OCI-LY7 (cell line): ENCODE results near the gene KDM6A. TPM values are rescaled to one million over a fixed set of nuclear protein-coding genes. Genes with fewer than 3 reads are reported as not detected.

Experiments
- BruUV-seq: library from RNA; stranded (reverse); fragments of 400-500 nt; replicated peaks from 2 replicates; lab custom pipeline; 2021; lab: Mats Ljungman, UMichigan
- CTCF ChIA-PET: fragments of 300-600 bp; sonication (Branson Sonifier 250); formaldehyde crosslinking; loops from one replicate; lab custom pipeline; 2022; ENCODE audit warnings: antibody characterized with exemption; ENCODE audit not compliant: unreplicated experiment; lab: Charles Lee
- POLR2A ChIA-PET: fragments of 300-600 bp; sonication (Branson Sonifier 250); formaldehyde crosslinking; loops from one replicate; lab custom pipeline; 2022; ENCODE audit warnings: antibody characterized with exemption; lab: Charles Lee
- DNase-seq: peaks from one replicate; pipeline ENCODE4 v3.0.0-alpha.2; 2015; ENCODE audit warnings: low spot score
- H2AFZ ChIP-seq: fragments of 200-600 bp; sonication (generic), shearing (Covaris generic); 2 replicates; pipeline ENCODE4 v1.6.1; 2014; ENCODE audit warnings: mild to moderate bottlenecking, antibody characterized with exemption, low read length, moderate library complexity
- H3K27ac ChIP-seq: fragments of 200-600 bp; sonication (generic); 2 replicates; pipeline ENCODE4 v1.5.1; 2014; ENCODE audit warnings: mixed run types, low read depth, mild to moderate bottlenecking, moderate library complexity, low read length, inconsistent platforms; ENCODE audit not compliant: poor library complexity, severe bottlenecking
- H3K36me3 ChIP-seq: fragments of 200-600 bp; sonication (generic); 2 replicates; pipeline ENCODE4 v1.6.1; 2014; ENCODE audit warnings: mild to moderate bottlenecking, antibody characterized with exemption, low read length, moderate library complexity, mixed read lengths; ENCODE audit not compliant: insufficient read depth
- H3K4me1 ChIP-seq: fragments of 200-600 bp; sonication (generic); 2 replicates; pipeline ENCODE4 v1.5.1; 2014; ENCODE audit warnings: mild to moderate bottlenecking, low read length; ENCODE audit not compliant: insufficient read depth, poor library complexity, severe bottlenecking
- H3K4me2 ChIP-seq: fragments of 200-600 bp; sonication (generic); 2 replicates; pipeline ENCODE4 v1.6.1; 2014; ENCODE audit warnings: mild to moderate bottlenecking, low read length
- H3K4me3 ChIP-seq: fragments of 200-600 bp; sonication (generic); 2 replicates; pipeline ENCODE4 v1.5.1; 2014; ENCODE audit warnings: mild to moderate bottlenecking, low read depth, low read length; ENCODE audit not compliant: poor library complexity, severe bottlenecking
- H3K79me2 ChIP-seq: fragments of 200-600 bp; sonication (generic); 2 replicates; pipeline ENCODE4 v1.6.1; 2016; ENCODE audit warnings: low read depth, mild to moderate bottlenecking, low read length, moderate library complexity, mixed read lengths; ENCODE audit not compliant: insufficient read depth
- H3K9me2 ChIP-seq: fragments of 200-600 bp; sonication (generic); 2 replicates; pipeline ENCODE4 v1.6.1; 2016; ENCODE audit warnings: mild to moderate bottlenecking, low read length, mixed read lengths; ENCODE audit not compliant: insufficient read depth
- H3K9me3 ChIP-seq: fragments of 200-600 bp; sonication (generic); 2 replicates; pipeline ENCODE4 v1.6.1; 2014; ENCODE audit warnings: mild to moderate bottlenecking, mixed run types, low read length, mixed read lengths
- H4K20me1 ChIP-seq: fragments of 200-600 bp; sonication (generic); 2 replicates; pipeline ENCODE4 v1.6.1; 2014; ENCODE audit warnings: mild to moderate bottlenecking, antibody characterized with exemption, low read length, moderate library complexity, mixed read lengths; ENCODE audit not compliant: insufficient read depth
- CTCF ChIP-seq: fragments of 200-600 bp; sonication (generic); conservative IDR thresholded peaks from 2 replicates; pipeline ENCODE4 v1.5.1; 2014; ENCODE audit warnings: mild to moderate bottlenecking, antibody characterized with exemption, low read length, moderate library complexity, mixed read lengths
- EZH2phosphoT487 ChIP-seq: fragments of 200-600 bp; sonication (generic); IDR thresholded peaks from 2 replicates; pipeline ENCODE4 v1.6.1; 2018; ENCODE audit warnings: low read depth, borderline replicate concordance, mild to moderate bottlenecking, mixed run types, antibody characterized with exemption, low read length, moderate library complexity, mixed read lengths
- intact Hi-C: fragments of 100-400 bp; cut with micrococcal nuclease; formaldehyde crosslinking; loops from one replicate; pipeline ENCODE4 v1.10.0; 2022; ENCODE audit not compliant: unreplicated experiment
- total RNA-seq, 2 experiments: library from RNA; depleted of rRNA in 1 of 2; stranded (reverse); fragments of >200 nt in 1 of 2; shearing (Covaris generic) in 1 of 2; gene quantifications; 2 replicates each; pipeline ENCODE4 v1.2.3, GENCODE V29; 2014 to 2022

KDM6A gene
- total RNA-seq, 2 experiments from 2014 or later: 20.5 to 23.4 TPM

DNA sequence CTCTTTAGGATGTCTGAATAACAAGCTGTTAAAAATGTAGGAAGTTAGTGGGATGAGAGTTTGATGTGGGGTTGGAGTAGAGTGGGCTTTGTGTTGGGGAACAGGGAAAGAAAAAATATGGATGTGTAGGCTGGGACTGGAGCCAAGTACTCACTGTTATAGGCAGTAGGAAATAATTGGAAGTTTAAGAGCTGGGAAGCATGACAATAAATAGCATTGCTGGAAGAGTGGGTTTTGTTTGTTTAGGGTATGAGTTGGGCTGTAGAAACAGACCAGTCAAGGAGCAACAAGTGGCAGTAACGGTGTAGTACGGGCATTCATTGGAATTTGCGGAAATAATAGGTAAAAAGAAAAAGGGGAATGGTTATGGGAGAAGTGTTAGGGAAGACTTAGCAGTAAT, 81.6 kb downstream of the KDM6A start:
- TF ChIP-seq CTCF (no peak), EZH2phosphoT487 (no peak)
- BruUV-seq: no TSS peak
- intact Hi-C loops: no loop called here
- no peaks in the 10 kb centered on the region for H3K9me2 ChIP-seq
- H3K36me3 ChIP-seq: no peaks in the 10 kb centered on the region
- H3K27ac ChIP-seq: no peak overlapping the region
- H3K4me1 ChIP-seq: no peaks in the 10 kb centered on the region
- ChIA-PET POLR2A (no interaction called here), CTCF (no interaction called here)
- H2AFZ ChIP-seq: no peak overlapping the region
- H4K20me1 ChIP-seq: no peaks in the 10 kb centered on the region; the same call in 1 of the 2 replicates
- H3K79me2 ChIP-seq: peaks cover 81% of the 10 kb centered on the region
- DNase-seq: no peak
- H3K4me2 ChIP-seq: no peak overlapping the region
- H3K4me3 ChIP-seq: no peak overlapping the region
- no peaks in the 10 kb centered on the region for H3K9me3 ChIP-seq

GRCh38 chrX:44957848-44958247, 84.9 kb downstream of the KDM6A start:
- Histone ChIP-seq H3K36me3 (peaks cover 6% of the 10 kb centered on the region), H3K4me3 (no peak overlapping the region), H2AFZ (no peak overlapping the region), H3K27ac (no peak overlapping the region), H3K9me3 (no peaks in the 10 kb centered on the region), H3K4me2 (no peak overlapping the region), H3K9me2 (no peaks in the 10 kb centered on the region), H3K4me1 (no peaks in the 10 kb centered on the region), H3K79me2 (peaks cover 72% of the 10 kb centered on the region), H4K20me1 (no peaks in the 10 kb centered on the region; the same call in 1 of the 2 replicates)
- ChIA-PET CTCF (no interaction called here), POLR2A (no interaction called here)
- no peak for TF ChIP-seq CTCF
- intact Hi-C loops: no loop called here
- no peak for DNase-seq
- no TSS peak for BruUV-seq

DNA sequence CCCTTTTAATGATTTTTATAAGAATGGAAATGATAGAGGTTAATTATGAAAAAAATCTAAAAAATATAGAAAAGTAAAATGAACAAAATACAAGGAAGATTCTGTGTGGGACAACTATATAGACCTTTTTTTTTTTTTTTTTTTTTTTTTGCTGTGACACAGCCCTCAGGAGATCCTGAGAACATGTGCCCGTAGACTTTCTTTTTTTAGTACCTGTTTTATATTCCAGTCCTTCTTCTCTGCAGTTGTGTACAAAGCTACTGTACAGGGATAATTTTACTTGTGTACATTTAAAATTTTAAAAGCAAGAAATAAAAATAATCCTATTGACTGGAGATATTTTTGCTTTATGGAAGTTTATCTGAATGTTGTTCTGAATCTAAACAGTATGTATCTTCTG, 85.5 kb downstream of the KDM6A start:
- Histone ChIP-seq H3K4me1 (no peaks in the 10 kb centered on the region), H3K79me2 (peaks cover 66% of the 10 kb centered on the region), H3K9me3 (no peaks in the 10 kb centered on the region), H2AFZ (no peak overlapping the region), H3K27ac (no peak overlapping the region), H3K4me3 (no peak overlapping the region), H3K9me2 (no peaks in the 10 kb centered on the region), H3K4me2 (no peak overlapping the region), H4K20me1 (no peaks in the 10 kb centered on the region), H3K36me3 (peaks cover 12% of the 10 kb centered on the region)
- ChIA-PET POLR2A (no interaction called here), CTCF (no interaction called here)
- DNase-seq: no peak
- BruUV-seq: no TSS peak
- intact Hi-C loops: no loop called here
- TF ChIP-seq CTCF (no peak), EZH2phosphoT487 (no peak)
